ENCODE results near the gene RAP1GAP.

RAP1GAP gene

DNA sequence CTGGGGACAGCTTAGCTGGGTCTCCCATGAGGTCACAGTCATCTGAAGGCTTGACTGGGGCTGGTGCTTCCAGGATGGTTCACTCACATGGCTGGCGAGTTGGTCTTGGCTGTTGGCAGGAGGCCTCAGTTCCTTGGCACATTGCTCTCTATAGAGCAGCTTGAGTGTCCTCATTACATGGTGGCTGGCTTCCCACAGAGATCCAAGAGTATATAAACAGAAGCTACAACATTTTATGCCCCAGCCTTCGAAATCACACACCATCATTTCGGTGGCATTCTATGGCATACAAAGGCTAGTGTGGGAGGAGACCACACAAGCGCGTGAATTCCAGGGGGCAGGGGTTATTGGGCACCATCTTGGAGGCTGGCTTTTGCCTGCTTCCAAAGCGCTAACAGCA is 96.9 kb downstream of the RAP1GAP start:
- Histone ChIP-seq H3K4me3 (IDR thresholded peaks at IDR 0.05; ENCODE audit: insufficient read depth, low read depth, low read length) (no peak overlapping the region), H4K20me1 (ENCODE audit: insufficient read depth) (no peaks in the 10 kb centered on the region), H3K9ac (no peak overlapping the region), H3K27me3 (ENCODE audit: insufficient read depth, low read depth) (peaks cover 25% of the 10 kb centered on the region; the same call in 1 of the 2 replicates), H2AFZ (ENCODE audit: low read depth) (no peak overlapping the region), H3K4me1 (ENCODE audit: low read depth, poor library complexity, severe bottlenecking) (no peaks in the 10 kb centered on the region), H3K27ac (no peak overlapping the region), H3K79me2 (ENCODE audit: insufficient read depth, low read depth) (no peaks in the 10 kb centered on the region), H3K36me3 (ENCODE audit: insufficient read depth) (no peaks in the 10 kb centered on the region), H3K4me2 (no peak overlapping the region)
- TF ChIP-seq, protein P1, sequence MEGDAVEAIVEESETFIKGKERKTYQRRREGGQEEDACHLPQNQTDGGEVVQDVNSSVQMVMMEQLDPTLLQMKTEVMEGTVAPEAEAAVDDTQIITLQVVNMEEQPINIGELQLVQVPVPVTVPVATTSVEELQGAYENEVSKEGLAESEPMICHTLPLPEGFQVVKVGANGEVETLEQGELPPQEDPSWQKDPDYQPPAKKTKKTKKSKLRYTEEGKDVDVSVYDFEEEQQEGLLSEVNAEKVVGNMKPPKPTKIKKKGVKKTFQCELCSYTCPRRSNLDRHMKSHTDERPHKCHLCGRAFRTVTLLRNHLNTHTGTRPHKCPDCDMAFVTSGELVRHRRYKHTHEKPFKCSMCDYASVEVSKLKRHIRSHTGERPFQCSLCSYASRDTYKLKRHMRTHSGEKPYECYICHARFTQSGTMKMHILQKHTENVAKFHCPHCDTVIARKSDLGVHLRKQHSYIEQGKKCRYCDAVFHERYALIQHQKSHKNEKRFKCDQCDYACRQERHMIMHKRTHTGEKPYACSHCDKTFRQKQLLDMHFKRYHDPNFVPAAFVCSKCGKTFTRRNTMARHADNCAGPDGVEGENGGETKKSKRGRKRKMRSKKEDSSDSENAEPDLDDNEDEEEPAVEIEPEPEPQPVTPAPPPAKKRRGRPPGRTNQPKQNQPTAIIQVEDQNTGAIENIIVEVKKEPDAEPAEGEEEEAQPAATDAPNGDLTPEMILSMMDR (conservative IDR thresholded peaks at IDR 0.05; ENCODE audit: low read depth, low read length) = no peak

DNA sequence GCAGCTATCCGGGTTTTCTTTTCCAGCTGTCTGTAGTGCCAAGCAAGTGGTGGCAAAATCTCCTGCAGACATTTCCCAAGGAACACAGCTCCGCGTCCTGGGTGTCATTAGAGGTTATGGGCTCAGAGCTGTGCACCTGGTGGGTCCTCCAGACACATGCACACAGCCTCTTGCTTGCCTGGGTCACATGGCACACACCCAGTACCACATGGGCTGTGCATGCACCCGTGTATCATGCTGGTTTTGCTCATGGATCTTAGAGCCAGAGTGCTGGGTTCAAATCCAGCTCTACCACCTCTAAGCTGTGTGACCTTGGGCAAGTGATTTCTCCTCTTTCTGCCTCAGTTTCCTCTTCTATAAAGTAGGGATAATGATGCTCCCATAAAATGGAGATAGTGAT is 98.3 kb downstream of the RAP1GAP start:
- no peaks in the 10 kb centered on the region for H3K79me2 ChIP-seq (ENCODE audit: insufficient read depth, low read depth)
- H3K9ac ChIP-seq = no peak overlapping the region
- TF ChIP-seq, protein P1 (conservative IDR thresholded peaks at IDR 0.05; ENCODE audit: low read depth, low read length) = no peak
- no peaks in the 10 kb centered on the region for H3K36me3 ChIP-seq (ENCODE audit: insufficient read depth)
- H4K20me1 ChIP-seq (ENCODE audit: insufficient read depth) = no peaks in the 10 kb centered on the region
- no peak overlapping the region for H2AFZ ChIP-seq (ENCODE audit: low read depth)
- H3K4me1 ChIP-seq (ENCODE audit: low read depth, poor library complexity, severe bottlenecking) = no peaks in the 10 kb centered on the region
- no peak overlapping the region for H3K4me3 ChIP-seq (IDR thresholded peaks at IDR 0.05; ENCODE audit: insufficient read depth, low read depth, low read length)
- H3K27me3 ChIP-seq (ENCODE audit: insufficient read depth, low read depth) = peaks cover 29% of the 10 kb centered on the region; the same call in 1 of the 2 replicates
- no peak overlapping the region for H3K4me2 ChIP-seq
- H3K27ac ChIP-seq = no peak overlapping the region

DNA sequence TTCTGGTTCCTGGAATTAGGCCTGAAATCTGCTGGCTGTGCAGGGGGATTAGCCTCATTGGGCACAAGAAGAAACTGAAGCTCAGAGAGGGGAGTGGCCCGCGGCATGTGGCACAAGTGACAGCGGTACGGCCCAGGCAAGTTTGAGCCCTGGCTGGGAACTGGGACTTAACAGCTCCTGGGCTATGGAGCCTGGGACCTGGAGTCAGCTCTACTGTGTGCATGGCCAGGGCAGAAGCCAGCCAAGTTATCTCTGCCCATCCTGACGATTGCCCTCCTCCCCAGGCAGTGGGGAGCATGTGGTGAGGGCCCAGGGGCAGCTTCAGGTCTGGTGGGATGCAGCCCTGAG is 98.7 kb downstream of the RAP1GAP start:
- no peaks in the 10 kb centered on the region for H3K36me3 ChIP-seq (ENCODE audit: insufficient read depth)
- no peaks in the 10 kb centered on the region for H3K79me2 ChIP-seq (ENCODE audit: insufficient read depth, low read depth)
- no peak overlapping the region for H3K9ac ChIP-seq
- H3K27ac ChIP-seq = no peak overlapping the region
- no peaks in the 10 kb centered on the region for H3K4me1 ChIP-seq (ENCODE audit: low read depth, poor library complexity, severe bottlenecking)
- no peak overlapping the region for H3K4me2 ChIP-seq
- no peak overlapping the region for H3K4me3 ChIP-seq (IDR thresholded peaks at IDR 0.05; ENCODE audit: insufficient read depth, low read depth, low read length)
- H3K27me3 ChIP-seq (ENCODE audit: insufficient read depth, low read depth) = peaks cover 26% of the 10 kb centered on the region; the same call in 1 of the 2 replicates
- TF ChIP-seq, protein P1 (conservative IDR thresholded peaks at IDR 0.05; ENCODE audit: low read depth, low read length) = no peak
- H4K20me1 ChIP-seq (ENCODE audit: insufficient read depth) = no peaks in the 10 kb centered on the region
- H2AFZ ChIP-seq (ENCODE audit: low read depth) = no peak overlapping the region

DNA sequence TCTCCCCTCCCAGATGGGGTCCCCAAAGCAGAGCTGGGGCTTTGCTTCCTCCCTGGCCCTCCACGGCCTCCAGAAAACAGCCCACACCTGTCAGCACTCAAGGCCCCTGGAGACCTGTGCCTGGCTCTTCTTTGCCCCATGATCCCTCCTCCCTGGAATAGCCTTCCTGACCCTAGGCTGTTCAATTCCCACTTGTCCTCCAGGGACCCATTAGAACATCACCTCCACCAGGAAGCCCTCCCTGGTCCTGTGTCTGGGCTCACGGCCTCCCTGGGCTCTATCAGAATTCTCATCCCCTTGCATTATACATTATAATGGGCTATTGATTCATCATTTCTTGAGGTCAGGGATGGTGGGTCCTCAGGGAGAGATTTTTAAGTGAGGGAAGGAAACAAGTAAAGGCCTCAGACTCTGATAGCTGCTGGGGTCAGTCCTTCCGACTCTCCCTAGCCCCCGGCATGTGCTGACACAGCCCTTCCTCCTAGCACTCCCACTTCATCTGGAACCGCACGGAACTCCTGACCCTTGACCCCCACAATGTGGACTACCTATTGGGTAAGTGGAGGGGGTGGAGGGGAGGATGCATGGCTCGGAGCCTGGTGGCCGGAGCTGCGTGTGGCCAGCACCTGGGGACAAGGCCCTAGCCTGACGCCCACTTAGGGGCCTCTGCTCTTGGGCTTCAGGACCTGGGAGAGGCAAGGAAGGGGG is 99.2 kb downstream of the RAP1GAP start:
- Histone ChIP-seq H3K4me1 (ENCODE audit: low read depth, poor library complexity, severe bottlenecking) (no peaks in the 10 kb centered on the region), H3K4me2 (no peak overlapping the region), H4K20me1 (ENCODE audit: insufficient read depth) (no peaks in the 10 kb centered on the region), H3K36me3 (ENCODE audit: insufficient read depth) (no peaks in the 10 kb centered on the region), H3K27me3 (ENCODE audit: insufficient read depth, low read depth) (peaks cover 24% of the 10 kb centered on the region; the same call in 1 of the 2 replicates), H3K9ac (no peak overlapping the region), H3K27ac (no peak overlapping the region), H3K4me3 (IDR thresholded peaks at IDR 0.05; ENCODE audit: insufficient read depth, low read depth, low read length) (no peak overlapping the region), H2AFZ (ENCODE audit: low read depth) (no peak overlapping the region), H3K79me2 (ENCODE audit: insufficient read depth, low read depth) (no peaks in the 10 kb centered on the region)
- TF ChIP-seq, protein P1 (conservative IDR thresholded peaks at IDR 0.05; ENCODE audit: low read depth, low read length) = no peak

Data from KMS-11 (cell line).